WTC11 (cell line): Measurements from ENCODE around the gene FAM111B. TPM values are rescaled to one million over a fixed set of nuclear protein-coding genes. Genes with fewer than 3 reads are reported as not detected.

Source experiments
- ATAC-seq: fragments of 200-7000 bp; cut with Tn5 transposase; 2 replicates; pipeline ENCODE4 v1.10.0; 2021; ENCODE audit warnings: mild to moderate bottlenecking, moderate library complexity
- CTCF ChIA-PET: fragments of 300-600 bp; sonication (Branson Sonifier 250); formaldehyde crosslinking; loops from one replicate; lab custom pipeline; 2021; ENCODE audit warnings: antibody characterized with exemption; lab: Charles Lee
- POLR2A ChIA-PET: fragments of 350-600 bp; sonication (Branson Sonifier 250); formaldehyde crosslinking; loops from one replicate; lab custom pipeline; 2021; ENCODE audit warnings: antibody characterized with exemption; lab: Charles Lee
- DNase-seq: peaks from one replicate; pipeline ENCODE4 v3.0.0; 2021; ENCODE audit warnings: low spot score
- H3K27ac Mint-ChIP-seq: 2 replicates; pipeline ENCODE4 v1.8.0; 2021; ENCODE audit warnings: mixed read lengths
- H3K27me3 Mint-ChIP-seq: 2 replicates; pipeline ENCODE4 v1.8.0; 2021; ENCODE audit warnings: low read depth, mild to moderate bottlenecking, moderate library complexity, mixed read lengths
- H3K36me3 Mint-ChIP-seq: 2 replicates; pipeline ENCODE4 v1.8.0; 2021; ENCODE audit warnings: mixed read lengths
- H3K4me1 Mint-ChIP-seq: 2 replicates; pipeline ENCODE4 v1.8.0; 2022; ENCODE audit warnings: mixed read lengths
- H3K4me3 Mint-ChIP-seq: 2 replicates; pipeline ENCODE4 v1.8.0; 2021; ENCODE audit warnings: mild to moderate bottlenecking, moderate library complexity, mixed read lengths
- H3K9me3 Mint-ChIP-seq: 2 replicates; pipeline ENCODE4 v1.8.0; 2021; ENCODE audit warnings: mixed read lengths
- AR ChIP-seq: fragments of 250-450 bp; sonication (Bioruptor Pico); IDR thresholded peaks from 2 replicates; pipeline ENCODE4 v1.9.0; 2021; ENCODE audit warnings: mild to moderate bottlenecking
- ATF1 ChIP-seq: sonication (generic); formaldehyde crosslinking; IDR thresholded peaks from 2 replicates; pipeline ENCODE4 v1.8.1; 2023; ENCODE audit warnings: mild to moderate bottlenecking, moderate library complexity, missing genetic modification reagents
- ATF2 ChIP-seq: sonication (generic); formaldehyde crosslinking; IDR thresholded peaks from 2 replicates; pipeline ENCODE4 v1.8.1; 2022; ENCODE audit warnings: low read depth, missing genetic modification reagents, borderline replicate concordance
- E2F1 ChIP-seq: sonication (generic); formaldehyde crosslinking; IDR thresholded peaks from 2 replicates; pipeline ENCODE4 v1.8.0; 2022; ENCODE audit warnings: mild to moderate bottlenecking, missing genetic modification reagents
- E2F4 ChIP-seq: sonication (generic); formaldehyde crosslinking; IDR thresholded peaks from 2 replicates; pipeline ENCODE4 v1.8.1; 2022; ENCODE audit warnings: low read depth, mild to moderate bottlenecking, moderate library complexity, missing genetic modification reagents, borderline replicate concordance
- E2F5 ChIP-seq: sonication (generic); formaldehyde crosslinking; IDR thresholded peaks from 2 replicates; pipeline ENCODE4 v1.8.1; 2022; ENCODE audit warnings: mild to moderate bottlenecking, moderate library complexity, missing genetic modification reagents
- ELF4 ChIP-seq: sonication (generic); formaldehyde crosslinking; IDR thresholded peaks from 2 replicates; pipeline ENCODE4 v1.8.1; 2022; ENCODE audit warnings: low read depth, mild to moderate bottlenecking, moderate library complexity, missing genetic modification reagents
- ETV6 ChIP-seq: sonication (generic); formaldehyde crosslinking; IDR thresholded peaks from 2 replicates; pipeline ENCODE4 v1.8.1; 2022; ENCODE audit warnings: mild to moderate bottlenecking, missing genetic modification reagents
- GABPB1 ChIP-seq: sonication (generic); formaldehyde crosslinking; IDR thresholded peaks from 2 replicates; pipeline ENCODE4 v1.8.1; 2023; ENCODE audit warnings: mild to moderate bottlenecking, missing genetic modification reagents
- HMGA2 ChIP-seq: fragments of 250-450 bp; sonication (Bioruptor Pico); IDR thresholded peaks from 2 replicates; pipeline ENCODE4 v1.4.0; 2021; ENCODE audit warnings: mild to moderate bottlenecking, moderate library complexity
- MAX ChIP-seq: sonication (generic); formaldehyde crosslinking; IDR thresholded peaks from 2 replicates; pipeline ENCODE4 v1.8.0; 2022; ENCODE audit warnings: mild to moderate bottlenecking, missing genetic modification reagents
- MXD4 ChIP-seq: fragments of 250-450 bp; sonication (Bioruptor Pico); IDR thresholded peaks from 2 replicates; pipeline ENCODE4 v1.8.0; 2021; ENCODE audit warnings: mild to moderate bottlenecking, moderate library complexity, borderline replicate concordance
- NFATC4 ChIP-seq: fragments of 250-450 bp; sonication (Bioruptor Pico); IDR thresholded peaks from 2 replicates; pipeline ENCODE4 v1.9.0; 2021; ENCODE audit warnings: mild to moderate bottlenecking
- NR2C2 ChIP-seq: sonication (generic); formaldehyde crosslinking; IDR thresholded peaks from 2 replicates; pipeline ENCODE4 v1.8.0; 2022; ENCODE audit warnings: mild to moderate bottlenecking, missing genetic modification reagents
- STAT6 ChIP-seq: sonication (generic); formaldehyde crosslinking; conservative IDR thresholded peaks from 2 replicates; pipeline ENCODE4 v1.8.1; 2023; ENCODE audit warnings: mild to moderate bottlenecking, low read depth, missing genetic modification reagents, moderate library complexity
- ZBTB43 ChIP-seq: sonication (generic); formaldehyde crosslinking; IDR thresholded peaks from 2 replicates; pipeline ENCODE4 v1.8.1; 2023; ENCODE audit warnings: mild to moderate bottlenecking, missing genetic modification reagents
- ZNF138 ChIP-seq: sonication (generic); formaldehyde crosslinking; conservative IDR thresholded peaks from 2 replicates; pipeline ENCODE4 v1.8.1; 2022; ENCODE audit warnings: mild to moderate bottlenecking, moderate library complexity, missing genetic modification reagents
- ZNF425 ChIP-seq: fragments of 250-450 bp; sonication (Bioruptor Pico); conservative IDR thresholded peaks from 2 replicates; pipeline ENCODE4 v1.9.0; 2021; ENCODE audit warnings: mild to moderate bottlenecking
- total RNA-seq: library from RNA; stranded (reverse); gene quantifications from 3 replicates; pipeline ENCODE4 v1.2.3, GENCODE V29; 2021

FAM111B gene
- total RNA-seq, 1 experiment from 2014 or later: 25.5 TPM

- no peak for DNase-seq
- ChIA-PET CTCF (interaction anchor here (1.1 to 1.4 kb wide), 2 partner anchors 22 to 38 kb away, joined by 3 to 5 read pairs; no protein-coding TSS in a partner anchor), POLR2A (no interaction called here)
- Mint-ChIP-seq H3K9me3 (peaks cover 11% of the 10 kb centered on the region), H3K36me3 (no peaks in the 10 kb centered on the region), H3K4me1 (no peaks in the 10 kb centered on the region), H3K27ac (no peak overlapping the region), H3K4me3 (no peak overlapping the region), H3K27me3 (no peaks in the 10 kb centered on the region; the same call in 1 of the 2 replicates)
- no peak for TF ChIP-seq ATF2
- no peak for TF ChIP-seq E2F1 (CRISPR knock-in tag)
- TF ChIP-seq AR (CRISPR knock-in tag): no peak
- TF ChIP-seq E2F5 (CRISPR knock-in tag): no peak
- no peak for TF ChIP-seq ATF1 (CRISPR knock-in tag)
- no peak for TF ChIP-seq NFATC4 (CRISPR knock-in tag)
- no peak for TF ChIP-seq E2F4 (CRISPR knock-in tag)
- ATAC-seq: no peak
These were observed 57.0 kb downstream of the FAM111B start for GRCh38 chr11:59164028-59164427.

GRCh38 chr11:59171508-59172322 lies 64.7 kb downstream of the FAM111B start, which contains the start of gene DTX4:
TSS of gene DTX4 (plus strand) at chr11:59172132. CDS start at chr11:59172596, 464 bp downstream.
- POLR2A ChIA-PET: interaction anchor here (0.8 to 1.8 kb wide), 6 partner anchors 13 to 497 kb away, joined by 3 to 8 read pairs (median 4); partner anchors contain the start of gene PATL1
- H3K27me3 Mint-ChIP-seq: peaks cover 4% of the 10 kb centered on the region; the same call in 1 of the 2 replicates
- no peak for TF ChIP-seq NR2C2 (CRISPR knock-in tag)
- no peak for TF ChIP-seq MXD4 (CRISPR knock-in tag)
- no peak for TF ChIP-seq ZNF425
- TF ChIP-seq ZNF138: no peak
- TF ChIP-seq ETV6 (CRISPR knock-in tag): no peak
- no peak for TF ChIP-seq STAT6 (CRISPR knock-in tag)
- peak; percentile 69 for TF ChIP-seq MAX
- no peak for TF ChIP-seq HMGA2 (CRISPR knock-in tag)
- TF ChIP-seq GABPB1 (CRISPR knock-in tag): peak; percentile 19; the same call in 1 of the 2 replicates
- TF ChIP-seq ZBTB43 (CRISPR knock-in tag): peak; percentile 82; the same call in 1 of the 2 replicates
- no peak for TF ChIP-seq ELF4 (CRISPR knock-in tag)

More at GRCh38 chr11:59171508-59172322, 64.7 kb downstream of the FAM111B start, which contains the start of gene DTX4:
- H3K36me3 Mint-ChIP-seq: no peaks in the 10 kb centered on the region
- CTCF ChIA-PET: interaction anchor here (0.6 to 14.2 kb wide), 59 partner anchors 11 to 1330 kb away, joined by 3 to 382 read pairs (median 4); partner anchors contain the start of genes FAM111B, OR5A1, OR5A2 and PATL1
- H3K4me3 Mint-ChIP-seq: peak within 1 kb of the TSS; percentile 90
- peaks cover 26% of the 10 kb centered on the region for H3K4me1 Mint-ChIP-seq
- H3K27ac Mint-ChIP-seq: no peak within 1 kb of the TSS
- no peaks in the 10 kb centered on the region for H3K9me3 Mint-ChIP-seq
- ATAC-seq: peak; percentile 58
- peak; percentile 96 for DNase-seq
